ENCODE data around the gene LRRC38. TPM values are rescaled to one million over a fixed set of nuclear protein-coding genes. Genes with fewer than 3 reads are reported as not detected.

The LRRC38 gene
- total RNA-seq, 4 donors from 2014 or later: not detected

DNA sequence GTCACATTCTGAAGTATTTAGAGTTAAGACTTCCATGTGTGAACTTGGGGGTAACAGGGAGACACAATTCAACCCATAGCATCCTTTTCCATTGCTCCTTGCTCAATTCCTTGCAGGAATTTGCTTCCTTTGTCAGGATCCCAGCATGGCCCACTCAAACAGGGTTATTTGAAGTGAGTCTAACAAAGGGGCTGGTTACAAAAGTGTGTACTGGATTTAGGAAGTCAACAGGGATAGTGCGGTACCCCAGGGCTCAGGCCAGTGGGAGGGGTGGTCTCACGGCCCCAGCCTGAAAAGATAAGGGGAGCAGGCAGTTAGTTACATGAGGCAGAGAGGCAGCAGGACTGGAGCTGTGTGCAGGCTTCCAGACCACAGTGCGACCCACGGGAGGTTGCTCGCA, 14.4 kb downstream of the LRRC38 start:
- no peak for TF ChIP-seq POLR2A (IDR thresholded peaks at IDR 0.05)
- TF ChIP-seq, protein P1, sequence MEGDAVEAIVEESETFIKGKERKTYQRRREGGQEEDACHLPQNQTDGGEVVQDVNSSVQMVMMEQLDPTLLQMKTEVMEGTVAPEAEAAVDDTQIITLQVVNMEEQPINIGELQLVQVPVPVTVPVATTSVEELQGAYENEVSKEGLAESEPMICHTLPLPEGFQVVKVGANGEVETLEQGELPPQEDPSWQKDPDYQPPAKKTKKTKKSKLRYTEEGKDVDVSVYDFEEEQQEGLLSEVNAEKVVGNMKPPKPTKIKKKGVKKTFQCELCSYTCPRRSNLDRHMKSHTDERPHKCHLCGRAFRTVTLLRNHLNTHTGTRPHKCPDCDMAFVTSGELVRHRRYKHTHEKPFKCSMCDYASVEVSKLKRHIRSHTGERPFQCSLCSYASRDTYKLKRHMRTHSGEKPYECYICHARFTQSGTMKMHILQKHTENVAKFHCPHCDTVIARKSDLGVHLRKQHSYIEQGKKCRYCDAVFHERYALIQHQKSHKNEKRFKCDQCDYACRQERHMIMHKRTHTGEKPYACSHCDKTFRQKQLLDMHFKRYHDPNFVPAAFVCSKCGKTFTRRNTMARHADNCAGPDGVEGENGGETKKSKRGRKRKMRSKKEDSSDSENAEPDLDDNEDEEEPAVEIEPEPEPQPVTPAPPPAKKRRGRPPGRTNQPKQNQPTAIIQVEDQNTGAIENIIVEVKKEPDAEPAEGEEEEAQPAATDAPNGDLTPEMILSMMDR (IDR thresholded peaks at IDR 0.05): no peak
- intact Hi-C loops (cut with DNase I; ENCODE audit: low total_unique reads): no loop called here
- no peak for DNase-seq
- Histone ChIP-seq H3K27me3 (no peaks in the 10 kb centered on the region), H3K36me3 (no peaks in the 10 kb centered on the region), H3K4me1 (no peaks in the 10 kb centered on the region), H3K27ac (no peak overlapping the region), H3K9me3 (no peaks in the 10 kb centered on the region), H3K4me3 (no peak overlapping the region)

DNA sequence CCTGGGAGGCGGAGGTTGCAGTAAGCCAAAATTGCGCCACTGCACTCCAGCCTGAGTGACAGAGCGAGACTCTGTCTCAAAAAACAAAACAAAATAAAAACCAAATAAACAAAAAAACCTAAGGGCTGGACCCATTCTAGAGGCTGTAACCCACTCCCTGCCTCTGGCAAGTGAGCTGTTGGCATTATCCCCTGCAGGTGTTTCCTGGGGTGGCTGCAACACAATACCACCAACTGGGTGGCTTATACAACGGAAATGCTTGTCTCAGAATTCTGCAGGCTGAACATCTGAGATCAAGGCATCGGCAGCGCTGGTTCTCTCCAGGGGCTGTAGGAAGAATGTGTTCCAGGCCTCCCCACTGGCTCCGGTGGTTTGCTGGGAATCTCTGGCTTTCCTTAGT, 15.2 kb downstream of the LRRC38 start:
- TF ChIP-seq POLR2A (IDR thresholded peaks at IDR 0.05): no peak
- TF ChIP-seq, protein P1 (IDR thresholded peaks at IDR 0.05): no peak
- intact Hi-C loops (cut with DNase I; ENCODE audit: low total_unique reads): no loop called here
- Histone ChIP-seq H3K27me3 (no peaks in the 10 kb centered on the region), H3K4me1 (no peaks in the 10 kb centered on the region), H3K36me3 (no peaks in the 10 kb centered on the region), H3K27ac (no peak overlapping the region), H3K9me3 (no peaks in the 10 kb centered on the region), H3K4me3 (no peak overlapping the region)
- DNase-seq: no peak

DNA sequence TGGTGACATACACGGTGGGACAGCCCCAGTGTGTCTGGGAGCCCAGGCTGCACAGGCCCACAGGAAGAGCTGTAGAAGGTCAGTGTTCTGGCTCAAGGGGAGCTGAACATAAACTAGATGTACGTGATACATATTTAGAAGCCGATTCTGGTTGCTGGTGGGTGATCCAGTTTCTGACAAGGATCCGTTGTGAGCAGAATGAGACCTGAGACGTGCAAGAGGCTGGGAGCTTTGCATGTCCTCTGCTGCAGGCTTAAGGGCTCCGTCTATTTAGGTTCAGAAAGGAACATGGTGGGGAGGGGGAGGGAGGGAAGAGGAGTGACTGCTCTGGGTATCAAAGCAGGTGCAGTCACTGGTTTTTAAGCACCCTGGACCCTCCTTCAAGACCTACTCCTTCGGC, 18.6 kb downstream of the LRRC38 start:
- DNase-seq: no peak
- intact Hi-C loops (cut with DNase I; ENCODE audit: low total_unique reads): no loop called here
- no peak overlapping the region for H3K4me3 ChIP-seq
- no peaks in the 10 kb centered on the region for H3K27me3 ChIP-seq
- no peak for TF ChIP-seq POLR2A (IDR thresholded peaks at IDR 0.05)
- TF ChIP-seq, protein P1 (IDR thresholded peaks at IDR 0.05): no peak
- H3K36me3 ChIP-seq: no peaks in the 10 kb centered on the region
- no peaks in the 10 kb centered on the region for H3K9me3 ChIP-seq
- H3K27ac ChIP-seq: no peak overlapping the region
- no peaks in the 10 kb centered on the region for H3K4me1 ChIP-seq

DNA sequence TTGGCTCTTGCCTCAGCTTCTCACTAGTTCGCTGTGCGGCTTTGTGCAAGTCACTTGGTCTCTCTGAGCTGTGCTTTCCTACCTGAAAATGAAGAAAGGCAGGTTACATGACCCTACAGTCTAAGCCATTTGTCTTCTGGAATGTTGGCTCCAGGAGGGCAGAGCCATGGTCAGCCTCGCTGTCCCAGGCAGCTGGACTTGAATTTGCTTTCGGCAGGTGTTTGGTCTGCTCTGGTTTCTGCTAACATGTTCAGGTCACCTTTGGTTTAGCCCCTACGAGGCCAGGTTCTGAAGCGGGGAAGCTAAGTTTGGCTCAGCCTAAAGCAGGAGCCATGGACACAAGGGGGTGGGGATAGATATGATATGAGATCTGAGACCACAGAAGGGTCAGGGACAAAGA, 19.1 kb downstream of the LRRC38 start:
- no peaks in the 10 kb centered on the region for H3K27me3 ChIP-seq
- intact Hi-C loops (cut with DNase I; ENCODE audit: low total_unique reads): no loop called here
- H3K36me3 ChIP-seq: no peaks in the 10 kb centered on the region
- TF ChIP-seq, protein P1 (IDR thresholded peaks at IDR 0.05): no peak
- no peak for TF ChIP-seq POLR2A (IDR thresholded peaks at IDR 0.05)
- no peak overlapping the region for H3K27ac ChIP-seq
- H3K4me3 ChIP-seq: no peak overlapping the region
- DNase-seq: no peak
- no peaks in the 10 kb centered on the region for H3K4me1 ChIP-seq
- H3K9me3 ChIP-seq: no peaks in the 10 kb centered on the region

DNA sequence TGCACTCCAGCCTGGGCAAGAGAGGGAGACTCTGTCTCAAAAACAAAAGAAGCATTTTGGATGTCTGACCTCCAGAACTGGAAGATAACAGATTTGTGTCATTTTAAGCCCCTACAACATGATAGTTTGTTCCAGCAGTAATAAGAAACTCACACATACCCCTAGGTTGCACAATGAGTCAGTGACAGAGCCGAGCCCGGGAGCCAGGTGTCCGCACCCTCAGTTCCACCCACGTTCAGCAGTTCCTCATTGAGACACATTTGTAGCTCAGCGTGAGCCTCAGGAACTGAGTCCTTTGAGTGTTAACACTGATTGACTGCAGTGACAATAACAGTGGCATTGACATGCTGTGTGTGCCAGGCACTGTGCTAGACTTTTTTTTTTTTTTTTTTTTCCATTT, 19.8 kb downstream of the LRRC38 start:
- Histone ChIP-seq H3K36me3 (no peaks in the 10 kb centered on the region), H3K4me1 (no peaks in the 10 kb centered on the region), H3K9me3 (no peaks in the 10 kb centered on the region), H3K27ac (no peak overlapping the region), H3K27me3 (no peaks in the 10 kb centered on the region), H3K4me3 (no peak overlapping the region)
- intact Hi-C loops (cut with DNase I; ENCODE audit: low total_unique reads): no loop called here
- DNase-seq: no peak
- TF ChIP-seq POLR2A (IDR thresholded peaks at IDR 0.05): no peak
- TF ChIP-seq, protein P1 (IDR thresholded peaks at IDR 0.05): no peak

All from uterus (tissue), 4 donors.